ENCODE results near the gene SNRPE.

- TF ChIP-seq TAF1 (conservative IDR thresholded peaks at IDR 0.05), result no peak
- TF ChIP-seq, protein P1, sequence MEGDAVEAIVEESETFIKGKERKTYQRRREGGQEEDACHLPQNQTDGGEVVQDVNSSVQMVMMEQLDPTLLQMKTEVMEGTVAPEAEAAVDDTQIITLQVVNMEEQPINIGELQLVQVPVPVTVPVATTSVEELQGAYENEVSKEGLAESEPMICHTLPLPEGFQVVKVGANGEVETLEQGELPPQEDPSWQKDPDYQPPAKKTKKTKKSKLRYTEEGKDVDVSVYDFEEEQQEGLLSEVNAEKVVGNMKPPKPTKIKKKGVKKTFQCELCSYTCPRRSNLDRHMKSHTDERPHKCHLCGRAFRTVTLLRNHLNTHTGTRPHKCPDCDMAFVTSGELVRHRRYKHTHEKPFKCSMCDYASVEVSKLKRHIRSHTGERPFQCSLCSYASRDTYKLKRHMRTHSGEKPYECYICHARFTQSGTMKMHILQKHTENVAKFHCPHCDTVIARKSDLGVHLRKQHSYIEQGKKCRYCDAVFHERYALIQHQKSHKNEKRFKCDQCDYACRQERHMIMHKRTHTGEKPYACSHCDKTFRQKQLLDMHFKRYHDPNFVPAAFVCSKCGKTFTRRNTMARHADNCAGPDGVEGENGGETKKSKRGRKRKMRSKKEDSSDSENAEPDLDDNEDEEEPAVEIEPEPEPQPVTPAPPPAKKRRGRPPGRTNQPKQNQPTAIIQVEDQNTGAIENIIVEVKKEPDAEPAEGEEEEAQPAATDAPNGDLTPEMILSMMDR (IDR thresholded peaks at IDR 0.05; ENCODE audit: low read depth, low read length, missing input control), result peak; percentile 97
- peak; percentile 63 to 82 for TF ChIP-seq EGR1 (IDR thresholded peaks at IDR 0.05; ENCODE audit: low read depth in 2 of 2)
- TF ChIP-seq RAD21 (IDR thresholded peaks at IDR 0.05), result peak; percentile 96
- TF ChIP-seq, protein P2, sequence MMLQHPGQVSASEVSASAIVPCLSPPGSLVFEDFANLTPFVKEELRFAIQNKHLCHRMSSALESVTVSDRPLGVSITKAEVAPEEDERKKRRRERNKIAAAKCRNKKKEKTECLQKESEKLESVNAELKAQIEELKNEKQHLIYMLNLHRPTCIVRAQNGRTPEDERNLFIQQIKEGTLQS (IDR thresholded peaks at IDR 0.05), result peak; percentile 25
- peak; percentile 97 to 99 for TF ChIP-seq GABPA (IDR thresholded peaks at IDR 0.05 in 1 of 2, conservative IDR thresholded peaks at IDR 0.05 in 1 of 2)
- TF ChIP-seq, protein P3, sequence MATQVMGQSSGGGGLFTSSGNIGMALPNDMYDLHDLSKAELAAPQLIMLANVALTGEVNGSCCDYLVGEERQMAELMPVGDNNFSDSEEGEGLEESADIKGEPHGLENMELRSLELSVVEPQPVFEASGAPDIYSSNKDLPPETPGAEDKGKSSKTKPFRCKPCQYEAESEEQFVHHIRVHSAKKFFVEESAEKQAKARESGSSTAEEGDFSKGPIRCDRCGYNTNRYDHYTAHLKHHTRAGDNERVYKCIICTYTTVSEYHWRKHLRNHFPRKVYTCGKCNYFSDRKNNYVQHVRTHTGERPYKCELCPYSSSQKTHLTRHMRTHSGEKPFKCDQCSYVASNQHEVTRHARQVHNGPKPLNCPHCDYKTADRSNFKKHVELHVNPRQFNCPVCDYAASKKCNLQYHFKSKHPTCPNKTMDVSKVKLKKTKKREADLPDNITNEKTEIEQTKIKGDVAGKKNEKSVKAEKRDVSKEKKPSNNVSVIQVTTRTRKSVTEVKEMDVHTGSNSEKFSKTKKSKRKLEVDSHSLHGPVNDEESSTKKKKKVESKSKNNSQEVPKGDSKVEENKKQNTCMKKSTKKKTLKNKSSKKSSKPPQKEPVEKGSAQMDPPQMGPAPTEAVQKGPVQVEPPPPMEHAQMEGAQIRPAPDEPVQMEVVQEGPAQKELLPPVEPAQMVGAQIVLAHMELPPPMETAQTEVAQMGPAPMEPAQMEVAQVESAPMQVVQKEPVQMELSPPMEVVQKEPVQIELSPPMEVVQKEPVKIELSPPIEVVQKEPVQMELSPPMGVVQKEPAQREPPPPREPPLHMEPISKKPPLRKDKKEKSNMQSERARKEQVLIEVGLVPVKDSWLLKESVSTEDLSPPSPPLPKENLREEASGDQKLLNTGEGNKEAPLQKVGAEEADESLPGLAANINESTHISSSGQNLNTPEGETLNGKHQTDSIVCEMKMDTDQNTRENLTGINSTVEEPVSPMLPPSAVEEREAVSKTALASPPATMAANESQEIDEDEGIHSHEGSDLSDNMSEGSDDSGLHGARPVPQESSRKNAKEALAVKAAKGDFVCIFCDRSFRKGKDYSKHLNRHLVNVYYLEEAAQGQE (IDR thresholded peaks at IDR 0.05), result peak; percentile 33
- TF ChIP-seq FOXA1 (IDR thresholded peaks at IDR 0.05), result peak; percentile 49
- peak; percentile 68 for TF ChIP-seq SP1 (IDR thresholded peaks at IDR 0.05)
Measured at GRCh38 chr1:203861379-203862184, at the start of gene SNRPE.
